Lower lobe of right lung (tissue), 2 donors: ENCODE measurements around the gene OTOF. TPM values are rescaled to one million over a fixed set of nuclear protein-coding genes. Genes with fewer than 3 reads are reported as not detected.

Experiments
- ATAC-seq, 2 donors: fragments of 200-7000 bp; cut with Tn5 transposase; one replicate each; pipeline ENCODE4 v1.9.1; 2020 to 2022; ENCODE audit warnings: mild to moderate bottlenecking in 2 of 2, moderate library complexity in 2 of 2
- DNase-seq: peaks from one replicate; pipeline ENCODE4 v3.0.0-alpha.2; 2020
- H3K27ac ChIP-seq: fragments of 200-600 bp; one replicate; pipeline ENCODE4 v1.8.0; 2022
- H3K27me3 ChIP-seq: fragments of 200-600 bp; one replicate; pipeline ENCODE4 v1.8.0; 2022; ENCODE audit warnings: low read depth
- H3K36me3 ChIP-seq: fragments of 200-600 bp; one replicate; pipeline ENCODE4 v1.8.0; 2022; ENCODE audit warnings: mild to moderate bottlenecking
- H3K4me1 ChIP-seq: fragments of 200-600 bp; one replicate; pipeline ENCODE4 v1.8.0; 2022
- H3K4me3 ChIP-seq: fragments of 200-600 bp; one replicate; pipeline ENCODE4 v1.8.0; 2022; ENCODE audit warnings: mild to moderate bottlenecking
- H3K9me3 ChIP-seq: fragments of 200-600 bp; one replicate; pipeline ENCODE4 v1.8.0; 2022
- CTCF ChIP-seq: fragments of 200-600 bp; IDR thresholded peaks from one replicate; pipeline ENCODE4 v1.8.0; 2022; ENCODE audit warnings: antibody characterized with exemption, mild to moderate bottlenecking
- intact Hi-C: fragments of 100-400 bp; cut with DNase I; formaldehyde crosslinking; loops from one replicate; pipeline ENCODE4 v1.11.0; 2022
- total RNA-seq: library from RNA; stranded (reverse); fragmentation: NEBNext Ultra II Directional; extraction: Animal tissue kit (Norgen Biotek cat#: 25700); gene quantifications from one replicate; pipeline ENCODE4 v1.2.1, GENCODE V29; 2021
- donor health status: DM: no; HTN: yes; CAD: no; lungs with severe emphysema.

Gene OTOF
- total RNA-seq, 1 donor from 2014 or later: 0.35 TPM

GRCh38 chr2:26450031-26450635 lies 27.8 kb downstream of the OTOF start:
- ATAC-seq (no peak), DNase-seq (no peak)
- no peaks in the 10 kb centered on the region for H3K9me3 ChIP-seq
- H3K27ac ChIP-seq: no peak overlapping the region
- H3K4me3 ChIP-seq: no peak overlapping the region
- H3K27me3 ChIP-seq: no peaks in the 10 kb centered on the region
- intact Hi-C loops: no loop called here
- no peaks in the 10 kb centered on the region for H3K4me1 ChIP-seq
- no peak for TF ChIP-seq CTCF
- H3K36me3 ChIP-seq: no peaks in the 10 kb centered on the region

GRCh38 chr2:26449278-26450030 lies 28.5 kb downstream of the OTOF start:
- TF ChIP-seq CTCF: no peak
- Histone ChIP-seq H3K27me3 (no peaks in the 10 kb centered on the region), H3K4me1 (no peaks in the 10 kb centered on the region), H3K36me3 (no peaks in the 10 kb centered on the region), H3K9me3 (no peaks in the 10 kb centered on the region), H3K4me3 (no peak overlapping the region), H3K27ac (no peak overlapping the region)
- intact Hi-C loops: no loop called here
- ATAC-seq (no peak), DNase-seq (no peak)

GRCh38 chr2:26448651-26449050 lies 29.3 kb downstream of the OTOF start:
- intact Hi-C loops: no loop called here
- H3K36me3 ChIP-seq: no peaks in the 10 kb centered on the region
- no peak for ATAC-seq

GRCh38 chr2:26444236-26444635 lies 33.7 kb downstream of the OTOF start:
- DNase-seq (no peak), ATAC-seq (no peak)
- no peak overlapping the region for H3K4me3 ChIP-seq
- TF ChIP-seq CTCF: no peak
- no peaks in the 10 kb centered on the region for H3K27me3 ChIP-seq
- no peak overlapping the region for H3K27ac ChIP-seq
- H3K36me3 ChIP-seq: no peaks in the 10 kb centered on the region
- no peaks in the 10 kb centered on the region for H3K9me3 ChIP-seq
- intact Hi-C loops: no loop called here
- H3K4me1 ChIP-seq: no peaks in the 10 kb centered on the region

More at GRCh38 chr2:26448651-26449050, 29.3 kb downstream of the OTOF start:
- Histone ChIP-seq H3K4me3 (no peak overlapping the region), H3K27me3 (no peaks in the 10 kb centered on the region), H3K9me3 (no peaks in the 10 kb centered on the region), H3K27ac (no peak overlapping the region), H3K4me1 (no peaks in the 10 kb centered on the region)
- no peak for TF ChIP-seq CTCF
- DNase-seq: no peak

GRCh38 chr2:26442707-26443106 lies 35.2 kb downstream of the OTOF start:
- DNase-seq (no peak), ATAC-seq (no peak)
- H3K4me3 ChIP-seq: no peak overlapping the region
- H3K9me3 ChIP-seq: no peaks in the 10 kb centered on the region
- H3K27ac ChIP-seq: no peak overlapping the region
- H3K4me1 ChIP-seq: no peaks in the 10 kb centered on the region
- intact Hi-C loops: no loop called here
- TF ChIP-seq CTCF: no peak
- no peaks in the 10 kb centered on the region for H3K27me3 ChIP-seq
- no peaks in the 10 kb centered on the region for H3K36me3 ChIP-seq
